Heart right ventricle (tissue), 16 donors: ENCODE measurements around the gene STUM. TPM values are rescaled to one million over a fixed set of nuclear protein-coding genes. Genes with fewer than 3 reads are reported as not detected.

Experiments
- ATAC-seq, 8 donors: fragments of 200-7000 bp; cut with Tn5 transposase; one replicate each; pipeline ENCODE4 v1.9.1; 2020; ENCODE audit warnings: mild to moderate bottlenecking in 8 of 8, moderate library complexity in 8 of 8, moderate number of reproducible peaks in 1 of 8
- DNase-seq, 2 donors: peaks; one replicate each; pipeline ENCODE4 v3.0.0-alpha.2; 2020
- H3K27ac ChIP-seq, 10 donors: fragments of 200-600 bp; sonication (generic) in 2 of 10; one replicate each; pipeline versions ENCODE4 v1.5.0 to v1.8.0; 2020 to 2022; ENCODE audit warnings: mild to moderate bottlenecking in 3 of 10
- H3K27me3 ChIP-seq, 7 donors: fragments of 200-600 bp; one replicate each; pipeline ENCODE4 v1.8.0; 2021 to 2022; ENCODE audit warnings: mild to moderate bottlenecking in 2 of 7
- H3K36me3 ChIP-seq, 9 donors: fragments of 200-600 bp; sonication (generic) in 1 of 9; one replicate each; pipeline versions ENCODE4 v1.5.0 to v1.8.0; 2020 to 2022; ENCODE audit warnings: mild to moderate bottlenecking in 2 of 9
- H3K4me1 ChIP-seq, 9 donors: fragments of 200-600 bp; sonication (generic) in 1 of 9; one replicate each; pipeline versions ENCODE4 v1.5.0 to v1.8.0; 2020 to 2022; ENCODE audit warnings: mild to moderate bottlenecking in 4 of 9
- H3K4me3 ChIP-seq, 10 donors: fragments of 200-600 bp; sonication (generic) in 2 of 10; one replicate each; pipeline versions ENCODE4 v1.5.0 to v1.8.0; 2020 to 2022; ENCODE audit warnings: mild to moderate bottlenecking in 7 of 10, moderate library complexity in 2 of 10
- H3K9me3 ChIP-seq, 11 donors: fragments of 200-600 bp in 10 of 11; sonication (generic) in 2 of 11; one replicate each; pipeline versions ENCODE4 v1.5.0 to v1.8.0; 2013 to 2022; ENCODE audit warnings: mild to moderate bottlenecking in 2 of 11, control low read depth in 1 of 11, moderate library complexity in 1 of 11
- CTCF ChIP-seq, 9 donors: fragments of 200-600 bp; sonication (generic) in 2 of 9; IDR thresholded peaks; one replicate each; pipeline versions ENCODE4 v1.5.0 to v1.8.0; 2021 to 2022; ENCODE audit warnings: antibody characterized with exemption in 9 of 9, mild to moderate bottlenecking in 5 of 9, moderate library complexity in 1 of 9
- WGBS, 2 donors: extraction: QIAGEN DNeasy Blood & Tissue Kit; methylation state at CpG; one replicate each; pipeline ENCODE4 v1.1.7; 2013; ENCODE audit warnings: inconsistent platforms in 1 of 2; 5-methylcytosine and 5-hydroxymethylcytosine counted together
- intact Hi-C, 10 donors: fragments of 100-400 bp; cut with DNase I; formaldehyde crosslinking; loops; one replicate each; pipeline versions ENCODE4 v1.11.1 to v1.14.2; 2022
- polyA plus RNA-seq, 2 donors: library from polyadenylated mRNA; stranded (reverse); fragments of 200-250 nt; gene quantifications; one replicate each; pipeline ENCODE4 v1.2.3, GENCODE V29; 2013
- total RNA-seq, 10 donors: library from RNA; stranded (reverse); fragmentation: NEBNext Ultra II Directional in 3 of 10; extraction: Animal tissue kit (Norgen Biotek cat#: 25700) in 3 of 10; gene quantifications; one replicate each; pipeline versions ENCODE4 v1.2.1 to v1.2.4, GENCODE V29; 2021 to 2023
- donor health status: Arrhythmogenic right ventricular cardiomyopathy.
- donor health status: ischemic (EF 13 %, LVEDD 7.1; RV severe dilation, severe dysfunction).
- donor health status: healthy with polysubstance abuse.
- donor health status: DM: no; HTN: yes; CAD: no.
- donor health status: DM: no; HTN: no; CAD: no.
- donor health status: ischemic (EF 25% LVEDD 6.9; RV normal size, moderate dysfunction).
- donor health status: ischemic (EF 25% LVEDD 5.7; RV mildly dilated, moderate dysfunction).
- donor health status: healthy.
- donor health status: DM: yes; HTN: yes; CAD: no.
- donor health status: Ischemic cardiomyopathy.
- donor health status: ischemic (EF 35%, LVEDD 5.7; RV mildly dilated, moderate dysfunction).
- donor health status: nonischemic (EF 11% LVEDD 7.7; RV severe dilation, severe dysfunction).
- donor health status: DM: yes; HTN: yes; CAD: no.
- donor health status: PGD.
- donor health status: ischemic (EF 29% LVEDD 5.4; RV normal size, mild dysfunction).
- donor health status: nonischemic (EF 23%, LVEDD 6.1; RV moderate dilation, normal function).

The STUM gene
- total and polyA plus RNA-seq, 12 donors, result 0.36 to 2.8 (median 0.94) TPM

DNA sequence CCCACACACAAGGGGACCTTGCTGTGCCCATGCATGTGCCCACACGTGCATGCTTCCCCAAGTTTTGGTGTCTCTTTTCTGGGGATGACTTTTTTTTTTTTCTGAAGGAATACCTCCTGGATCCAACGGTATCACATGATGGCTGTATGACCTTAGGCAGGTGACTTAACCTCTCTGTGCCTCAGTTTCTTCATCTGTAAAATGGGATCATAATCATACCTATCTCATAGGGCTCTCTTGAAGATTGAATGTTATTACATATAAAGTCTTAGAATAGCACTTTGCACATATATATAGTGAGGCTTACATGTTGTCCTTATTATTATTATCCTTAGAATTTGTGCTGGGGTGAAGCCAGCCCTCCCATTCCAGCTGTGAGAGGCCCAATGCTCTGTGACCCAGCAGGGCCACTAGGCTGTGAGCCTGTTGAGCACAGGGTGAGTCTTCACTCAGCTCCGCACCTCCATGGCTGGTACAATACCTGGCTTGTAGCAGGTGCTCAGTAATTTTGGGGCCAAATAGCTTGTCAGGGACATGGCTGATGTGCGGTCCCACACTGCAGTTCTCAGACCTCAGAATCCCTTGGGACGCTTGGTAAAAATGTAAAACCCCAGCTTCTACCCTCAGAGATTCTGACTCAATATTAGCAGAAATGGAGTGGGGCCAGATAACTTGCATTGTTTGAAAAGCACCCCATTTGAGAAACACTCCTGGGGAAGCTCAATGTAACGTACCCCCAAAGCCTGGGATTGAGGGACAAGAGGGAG is 20.6 kb downstream of the STUM start:
- no peak for DNase-seq
- WGBS, 2 donors, result 82 to 90% methylated on average over 6 of the region's 6 CpGs
- Histone ChIP-seq H3K9me3 (no peaks in the 10 kb centered on the region), H3K4me3 (no peak overlapping the region), H3K4me1 (peaks cover 0 to 15% (median 9%) of the 10 kb centered on the region in 9 donors), H3K27me3 (no peaks in the 10 kb centered on the region), H3K27ac (no peak overlapping the region), H3K36me3 (no peaks in the 10 kb centered on the region)
- TF ChIP-seq CTCF (IDR thresholded peaks at IDR 0.05), result no peak
- intact Hi-C loops, result no loop called here
- ATAC-seq, result no peak

DNA sequence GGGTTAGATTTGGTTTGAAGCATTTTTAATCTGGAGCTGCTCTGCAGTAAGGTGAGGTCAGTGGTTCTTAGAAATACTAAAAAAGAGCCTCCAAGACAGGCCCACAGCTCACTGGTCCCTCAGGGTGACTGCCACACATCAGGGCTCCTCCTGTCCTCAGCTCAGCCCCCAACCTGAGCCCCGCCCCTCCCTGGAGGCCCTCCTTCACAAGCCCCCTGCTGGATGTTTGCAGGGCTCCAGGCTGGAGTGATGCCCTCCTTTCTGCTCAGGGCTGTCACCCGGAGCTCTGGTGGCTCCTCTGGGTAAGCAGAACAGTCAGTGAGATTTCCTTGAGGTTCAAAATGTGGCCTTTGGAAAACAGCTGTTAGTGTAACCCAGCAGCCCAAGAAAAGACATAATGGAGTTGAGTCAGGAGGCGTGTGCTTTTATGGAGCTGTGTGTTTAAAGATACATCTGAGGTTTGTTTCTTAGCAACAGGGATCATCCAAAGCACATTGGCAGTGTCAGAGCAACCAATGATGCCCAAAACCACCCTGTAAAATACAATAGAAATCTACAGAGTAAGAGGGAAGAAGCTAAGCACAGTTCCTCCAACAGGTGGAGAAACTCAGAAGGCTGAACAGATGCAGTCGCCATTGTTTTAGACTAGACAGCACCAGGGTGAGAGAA is 21.4 kb downstream of the STUM start:
- TF ChIP-seq CTCF (IDR thresholded peaks at IDR 0.05), result peak in 2 of 9 donors; percentile 11
- H3K4me1 ChIP-seq, result peaks cover 0 to 18% (median 9%) of the 10 kb centered on the region in 9 donors
- intact Hi-C loops, result no loop called here
- H3K9me3 ChIP-seq, result no peaks in the 10 kb centered on the region
- H3K27me3 ChIP-seq, result no peaks in the 10 kb centered on the region
- ATAC-seq (no peak), DNase-seq (no peak)
- 61 to 75% methylated on average over 4 of the region's 4 CpGs for WGBS, 2 donors
- H3K36me3 ChIP-seq, result no peaks in the 10 kb centered on the region
- no peak overlapping the region for H3K4me3 ChIP-seq
- H3K27ac ChIP-seq, result no peak overlapping the region

DNA sequence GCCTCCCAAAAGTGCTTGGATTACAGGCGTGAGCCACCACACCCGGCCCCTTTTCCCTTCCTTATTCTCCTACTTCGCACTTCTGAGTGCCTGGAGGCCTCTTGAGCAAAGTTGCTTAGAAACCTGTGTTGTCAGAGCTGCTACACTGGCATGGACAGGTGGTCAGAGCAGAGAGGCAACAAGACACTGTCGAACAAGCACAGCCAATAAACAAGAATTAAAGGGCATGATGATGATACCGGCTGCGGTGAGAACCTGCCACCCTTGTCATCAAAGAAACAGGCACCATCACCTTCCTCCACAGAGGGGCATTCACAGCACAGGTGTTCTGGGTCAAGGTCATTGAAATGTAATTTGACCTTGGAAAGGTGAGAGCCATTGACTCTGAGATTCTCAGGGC is 23.3 kb downstream of the STUM start:
- WGBS, 2 donors, result 80 to 84% methylated on average over 6 of the region's 6 CpGs
- Histone ChIP-seq H3K4me3 (no peak overlapping the region), H3K27me3 (no peaks in the 10 kb centered on the region), H3K36me3 (no peaks in the 10 kb centered on the region), H3K27ac (no peak overlapping the region), H3K9me3 (no peaks in the 10 kb centered on the region), H3K4me1 (peaks cover 0 to 27% (median 14%) of the 10 kb centered on the region in 9 donors)
- no peak for TF ChIP-seq CTCF (IDR thresholded peaks at IDR 0.05)
- intact Hi-C loops, result no loop called here
- DNase-seq (no peak), ATAC-seq (no peak)

GRCh38 chr1:226572325-226572726 is 23.8 kb downstream of the STUM start:
- no peaks in the 10 kb centered on the region for H3K36me3 ChIP-seq
- DNase-seq, result no peak
- no peak for ATAC-seq
- H3K27ac ChIP-seq, result no peak overlapping the region
- H3K4me1 ChIP-seq, result peaks cover 0 to 27% (median 14%) of the 10 kb centered on the region in 9 donors
- H3K9me3 ChIP-seq, result no peaks in the 10 kb centered on the region
- no peak overlapping the region for H3K4me3 ChIP-seq
- no peak for TF ChIP-seq CTCF (IDR thresholded peaks at IDR 0.05)
- H3K27me3 ChIP-seq, result no peaks in the 10 kb centered on the region
- WGBS, 2 donors, result 71 to 74% methylated on average over 8 of the region's 8 CpGs
- intact Hi-C loops, result no loop called here
